ENCODE measurements around the gene MYOM1. TPM values are rescaled to one million over a fixed set of nuclear protein-coding genes. Genes with fewer than 3 reads are reported as not detected.

MYOM1 gene
- total RNA-seq, 2 experiments from 2014 or later, result 0.74 to 1.5 TPM

DNA sequence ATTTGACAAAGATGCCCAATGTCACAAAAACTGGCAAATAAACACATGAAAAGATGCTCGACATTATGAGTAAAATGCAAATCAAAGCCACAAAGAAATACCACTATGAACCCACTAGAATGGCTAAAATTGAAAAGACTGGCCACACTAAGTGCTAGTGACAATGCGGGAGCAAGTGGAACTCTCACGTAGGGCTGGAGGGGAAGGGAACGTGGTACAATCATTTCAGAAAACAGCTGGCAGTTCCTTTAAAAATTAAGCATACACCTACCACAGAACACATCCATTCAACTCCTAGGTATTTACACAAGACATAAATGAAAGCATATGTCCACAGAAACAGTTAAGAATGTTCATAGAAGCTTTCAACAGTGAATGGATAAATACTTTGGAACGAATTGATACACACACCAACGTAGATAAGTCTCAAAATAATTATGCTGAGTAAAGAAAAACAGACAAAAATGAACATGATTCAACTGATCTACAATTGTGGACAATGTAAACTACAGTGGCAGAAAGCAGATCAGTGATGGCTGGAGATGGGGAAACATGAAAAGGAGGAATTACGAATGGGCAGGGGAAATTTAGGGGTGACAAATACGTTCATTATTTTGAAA is 71.7 kb downstream of the MYOM1 start:
- Histone ChIP-seq H3K4me3 (ENCODE audit: low read length) (no peak overlapping the region), H3K9me3 (ENCODE audit: control insufficient read depth in 1 of 2, insufficient read depth in 1 of 2, low read length in 2 of 2) (peaks cover 0 to 5% of the 10 kb centered on the region in 2 experiments), H3K4me1 (ENCODE audit: insufficient read depth, low read length) (peaks cover 4% of the 10 kb centered on the region), H3K27me3 (ENCODE audit: control insufficient read depth in 1 of 2, insufficient read depth in 2 of 2, low read length in 2 of 2) (no peaks in the 10 kb centered on the region), H3K27ac (ENCODE audit: low read depth in 1 of 2, low read length in 2 of 2) (no peak overlapping the region), H3K36me3 (ENCODE audit: insufficient read depth, low read length) (no peaks in the 10 kb centered on the region)
- intact Hi-C loops (cut with DNase I, micrococcal nuclease), result loop anchor here in 1 of 2 experiments (5.0 kb wide), 1 partner anchor 81 kb away; no protein-coding TSS in a partner anchor
- TF ChIP-seq, protein P1, sequence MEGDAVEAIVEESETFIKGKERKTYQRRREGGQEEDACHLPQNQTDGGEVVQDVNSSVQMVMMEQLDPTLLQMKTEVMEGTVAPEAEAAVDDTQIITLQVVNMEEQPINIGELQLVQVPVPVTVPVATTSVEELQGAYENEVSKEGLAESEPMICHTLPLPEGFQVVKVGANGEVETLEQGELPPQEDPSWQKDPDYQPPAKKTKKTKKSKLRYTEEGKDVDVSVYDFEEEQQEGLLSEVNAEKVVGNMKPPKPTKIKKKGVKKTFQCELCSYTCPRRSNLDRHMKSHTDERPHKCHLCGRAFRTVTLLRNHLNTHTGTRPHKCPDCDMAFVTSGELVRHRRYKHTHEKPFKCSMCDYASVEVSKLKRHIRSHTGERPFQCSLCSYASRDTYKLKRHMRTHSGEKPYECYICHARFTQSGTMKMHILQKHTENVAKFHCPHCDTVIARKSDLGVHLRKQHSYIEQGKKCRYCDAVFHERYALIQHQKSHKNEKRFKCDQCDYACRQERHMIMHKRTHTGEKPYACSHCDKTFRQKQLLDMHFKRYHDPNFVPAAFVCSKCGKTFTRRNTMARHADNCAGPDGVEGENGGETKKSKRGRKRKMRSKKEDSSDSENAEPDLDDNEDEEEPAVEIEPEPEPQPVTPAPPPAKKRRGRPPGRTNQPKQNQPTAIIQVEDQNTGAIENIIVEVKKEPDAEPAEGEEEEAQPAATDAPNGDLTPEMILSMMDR (IDR thresholded peaks at IDR 0.05), result no peak
- POLR2A ChIA-PET, result interaction anchor here (0.9 kb wide), 1 partner anchor 8 kb away, joined by 3 read pairs; no protein-coding TSS in a partner anchor
- H3K9me3 Mint-ChIP-seq, result no peaks in the 10 kb centered on the region
- H3K4me3 Mint-ChIP-seq, result no peak overlapping the region
- peaks cover under 1% of the 10 kb centered on the region for H3K36me3 Mint-ChIP-seq (ENCODE audit: low read depth)
- H3K27me3 Mint-ChIP-seq, result no peaks in the 10 kb centered on the region
- peaks cover 3% of the 10 kb centered on the region for H3K4me1 Mint-ChIP-seq (ENCODE audit: low read depth)
- CTCF ChIA-PET, result interaction anchor here (1.1 kb wide), 1 partner anchor 98 kb away, joined by 5 read pairs; no protein-coding TSS in a partner anchor
- DNase-seq, result no peak
- H3K27ac Mint-ChIP-seq, result no peak overlapping the region
- ATAC-seq (ENCODE audit: poor library complexity), result no peak

- Histone ChIP-seq H3K36me3 (ENCODE audit: insufficient read depth, low read length) (no peaks in the 10 kb centered on the region), H3K4me3 (ENCODE audit: low read length) (no peak overlapping the region), H3K27ac (ENCODE audit: low read depth in 1 of 2, low read length in 2 of 2) (no peak overlapping the region), H3K9me3 (ENCODE audit: control insufficient read depth in 1 of 2, insufficient read depth in 1 of 2, low read length in 2 of 2) (peaks cover 4 to 11% of the 10 kb centered on the region in 2 experiments), H3K4me1 (ENCODE audit: insufficient read depth, low read length) (no peaks in the 10 kb centered on the region), H3K27me3 (ENCODE audit: control insufficient read depth in 1 of 2, insufficient read depth in 2 of 2, low read length in 2 of 2) (no peaks in the 10 kb centered on the region)
- TF ChIP-seq, protein P1 (IDR thresholded peaks at IDR 0.05), result no peak
- no peak overlapping the region for H3K4me3 Mint-ChIP-seq
- H3K27ac Mint-ChIP-seq, result no peak overlapping the region
- POLR2A ChIA-PET, result no interaction called here
- ATAC-seq (ENCODE audit: poor library complexity) (no peak), DNase-seq (no peak)
- H3K9me3 Mint-ChIP-seq, result peaks cover 4% of the 10 kb centered on the region
- H3K36me3 Mint-ChIP-seq (ENCODE audit: low read depth), result peaks cover 7% of the 10 kb centered on the region
- H3K4me1 Mint-ChIP-seq (ENCODE audit: low read depth), result no peaks in the 10 kb centered on the region
- CTCF ChIA-PET, result no interaction called here
- no peaks in the 10 kb centered on the region for H3K27me3 Mint-ChIP-seq
- intact Hi-C loops (cut with DNase I, micrococcal nuclease), result no loop called here
Measured at GRCh38 chr18:3140986-3141639, 78.7 kb downstream of the MYOM1 start.

DNA sequence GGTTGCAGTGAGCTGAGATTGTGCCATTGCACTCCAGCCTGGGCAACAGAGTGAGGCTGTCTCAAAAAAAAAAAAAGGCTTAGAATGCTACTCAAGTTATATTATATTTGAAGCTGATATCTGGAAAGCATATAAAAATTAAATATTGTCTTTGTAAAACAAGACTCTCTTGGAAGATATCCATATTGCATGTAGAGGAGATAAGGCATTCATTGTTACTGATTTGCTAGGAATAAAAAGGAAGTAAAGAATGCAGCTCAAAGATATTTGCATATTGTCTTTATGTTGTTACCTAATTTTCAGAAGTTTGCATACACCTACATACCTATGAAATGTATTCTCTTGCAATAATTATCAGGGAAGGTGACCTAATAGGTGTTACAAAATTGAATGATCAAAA is 79.4 kb downstream of the MYOM1 start:
- no peak for ATAC-seq (ENCODE audit: poor library complexity)
- no peak overlapping the region for H3K27ac Mint-ChIP-seq
- CTCF ChIA-PET, result interaction anchor here (0.9 to 2.5 kb wide), 3 partner anchors 11 to 146 kb away, joined by 3 to 8 read pairs (median 3); no protein-coding TSS in a partner anchor

More for the DNA sequence above, 79.4 kb downstream of the MYOM1 start:
- H3K36me3 ChIP-seq (ENCODE audit: insufficient read depth, low read length), result no peaks in the 10 kb centered on the region
- no peak overlapping the region for H3K4me3 ChIP-seq (ENCODE audit: low read length)
- intact Hi-C loops (cut with DNase I, micrococcal nuclease), result no loop called here
- no peak for DNase-seq
- Mint-ChIP-seq H3K4me1 (ENCODE audit: low read depth) (no peaks in the 10 kb centered on the region), H3K36me3 (ENCODE audit: low read depth) (peaks cover 7% of the 10 kb centered on the region), H3K9me3 (peaks cover 4% of the 10 kb centered on the region), H3K4me3 (no peak overlapping the region), H3K27me3 (no peaks in the 10 kb centered on the region)
- peaks cover 4 to 11% of the 10 kb centered on the region in 2 experiments for H3K9me3 ChIP-seq (ENCODE audit: control insufficient read depth in 1 of 2, insufficient read depth in 1 of 2, low read length in 2 of 2)
- TF ChIP-seq, protein P1 (IDR thresholded peaks at IDR 0.05), result no peak
- POLR2A ChIA-PET, result no interaction called here
- no peaks in the 10 kb centered on the region for H3K4me1 ChIP-seq (ENCODE audit: insufficient read depth, low read length)
- H3K27me3 ChIP-seq (ENCODE audit: control insufficient read depth in 1 of 2, insufficient read depth in 2 of 2, low read length in 2 of 2), result no peaks in the 10 kb centered on the region
- no peak overlapping the region for H3K27ac ChIP-seq (ENCODE audit: low read depth in 1 of 2, low read length in 2 of 2)

All from CD4-positive, alpha-beta T cell (primary cell).